OCI-LY7 (cell line): ENCODE data around the gene NTF3. TPM values are rescaled to one million over a fixed set of nuclear protein-coding genes. Genes with fewer than 3 reads are reported as not detected.
A peak's percentile ranks its signal among the peaks of the same experiment; 100 is the strongest.

Source experiments
- BruUV-seq: library from RNA; stranded (reverse); fragments of 400-500 nt; replicated peaks from 2 replicates; lab custom pipeline; 2021; lab: Mats Ljungman, UMichigan
- CTCF ChIA-PET: fragments of 300-600 bp; sonication (Branson Sonifier 250); formaldehyde crosslinking; loops from one replicate; lab custom pipeline; 2022; ENCODE audit warnings: antibody characterized with exemption; ENCODE audit not compliant: unreplicated experiment; lab: Charles Lee
- POLR2A ChIA-PET: fragments of 300-600 bp; sonication (Branson Sonifier 250); formaldehyde crosslinking; loops from one replicate; lab custom pipeline; 2022; ENCODE audit warnings: antibody characterized with exemption; lab: Charles Lee
- DNase-seq: peaks from one replicate; pipeline ENCODE4 v3.0.0-alpha.2; 2015; ENCODE audit warnings: low spot score
- H2AFZ ChIP-seq: fragments of 200-600 bp; sonication (generic), shearing (Covaris generic); 2 replicates; pipeline ENCODE4 v1.6.1; 2014; ENCODE audit warnings: mild to moderate bottlenecking, antibody characterized with exemption, low read length, moderate library complexity
- H3K27ac ChIP-seq: fragments of 200-600 bp; sonication (generic); 2 replicates; pipeline ENCODE4 v1.5.1; 2014; ENCODE audit warnings: mixed run types, low read depth, mild to moderate bottlenecking, moderate library complexity, low read length, inconsistent platforms; ENCODE audit not compliant: poor library complexity, severe bottlenecking
- H3K36me3 ChIP-seq: fragments of 200-600 bp; sonication (generic); 2 replicates; pipeline ENCODE4 v1.6.1; 2014; ENCODE audit warnings: mild to moderate bottlenecking, antibody characterized with exemption, low read length, moderate library complexity, mixed read lengths; ENCODE audit not compliant: insufficient read depth
- H3K4me1 ChIP-seq: fragments of 200-600 bp; sonication (generic); 2 replicates; pipeline ENCODE4 v1.5.1; 2014; ENCODE audit warnings: mild to moderate bottlenecking, low read length; ENCODE audit not compliant: insufficient read depth, poor library complexity, severe bottlenecking
- H3K4me2 ChIP-seq: fragments of 200-600 bp; sonication (generic); 2 replicates; pipeline ENCODE4 v1.6.1; 2014; ENCODE audit warnings: mild to moderate bottlenecking, low read length
- H3K4me3 ChIP-seq: fragments of 200-600 bp; sonication (generic); 2 replicates; pipeline ENCODE4 v1.5.1; 2014; ENCODE audit warnings: mild to moderate bottlenecking, low read depth, low read length; ENCODE audit not compliant: poor library complexity, severe bottlenecking
- H3K79me2 ChIP-seq: fragments of 200-600 bp; sonication (generic); 2 replicates; pipeline ENCODE4 v1.6.1; 2016; ENCODE audit warnings: low read depth, mild to moderate bottlenecking, low read length, moderate library complexity, mixed read lengths; ENCODE audit not compliant: insufficient read depth
- H3K9me2 ChIP-seq: fragments of 200-600 bp; sonication (generic); 2 replicates; pipeline ENCODE4 v1.6.1; 2016; ENCODE audit warnings: mild to moderate bottlenecking, low read length, mixed read lengths; ENCODE audit not compliant: insufficient read depth
- H3K9me3 ChIP-seq: fragments of 200-600 bp; sonication (generic); 2 replicates; pipeline ENCODE4 v1.6.1; 2014; ENCODE audit warnings: mild to moderate bottlenecking, mixed run types, low read length, mixed read lengths
- H4K20me1 ChIP-seq: fragments of 200-600 bp; sonication (generic); 2 replicates; pipeline ENCODE4 v1.6.1; 2014; ENCODE audit warnings: mild to moderate bottlenecking, antibody characterized with exemption, low read length, moderate library complexity, mixed read lengths; ENCODE audit not compliant: insufficient read depth
- CTCF ChIP-seq: fragments of 200-600 bp; sonication (generic); conservative IDR thresholded peaks from 2 replicates; pipeline ENCODE4 v1.5.1; 2014; ENCODE audit warnings: mild to moderate bottlenecking, antibody characterized with exemption, low read length, moderate library complexity, mixed read lengths
- EZH2phosphoT487 ChIP-seq: fragments of 200-600 bp; sonication (generic); IDR thresholded peaks from 2 replicates; pipeline ENCODE4 v1.6.1; 2018; ENCODE audit warnings: low read depth, borderline replicate concordance, mild to moderate bottlenecking, mixed run types, antibody characterized with exemption, low read length, moderate library complexity, mixed read lengths
- intact Hi-C: fragments of 100-400 bp; cut with micrococcal nuclease; formaldehyde crosslinking; loops from one replicate; pipeline ENCODE4 v1.10.0; 2022; ENCODE audit not compliant: unreplicated experiment
- total RNA-seq, 2 experiments: library from RNA; depleted of rRNA in 1 of 2; stranded (reverse); fragments of >200 nt in 1 of 2; shearing (Covaris generic) in 1 of 2; gene quantifications; 2 replicates each; pipeline ENCODE4 v1.2.3, GENCODE V29; 2014 to 2022

Gene NTF3
- total RNA-seq, 2 experiments from 2014 or later, result 9.6 to 11.5 TPM

- Histone ChIP-seq H3K9me2 (no peaks in the 10 kb centered on the region), H3K4me2 (peak overlapping the region; percentile 50), H3K4me3 (no peak overlapping the region), H2AFZ (no peak overlapping the region), H4K20me1 (peaks cover 66% of the 10 kb centered on the region), H3K9me3 (no peaks in the 10 kb centered on the region), H3K27ac (no peak overlapping the region), H3K36me3 (peaks cover 34% of the 10 kb centered on the region), H3K79me2 (peaks cover 90% of the 10 kb centered on the region), H3K4me1 (peaks cover 76% of the 10 kb centered on the region)
- ChIA-PET POLR2A (interaction anchor here (1.0 to 2.0 kb wide), 5 partner anchors 11 to 44 kb away, joined by 3 to 10 read pairs (median 5); no protein-coding TSS in a partner anchor), CTCF (interaction anchor here (1.3 kb wide), 1 partner anchor 13 kb away, joined by 5 read pairs; no protein-coding TSS in a partner anchor)
- BruUV-seq, result no TSS peak
- intact Hi-C loops, result loop anchor here (10.0 kb wide), 1 partner anchor 1673 kb away; no protein-coding TSS in a partner anchor
- TF ChIP-seq CTCF (no peak), EZH2phosphoT487 (no peak)
- no peak for DNase-seq
These were observed 9.8 kb downstream of the NTF3 start for GRCh38 chr12:5441497-5442236.

DNA sequence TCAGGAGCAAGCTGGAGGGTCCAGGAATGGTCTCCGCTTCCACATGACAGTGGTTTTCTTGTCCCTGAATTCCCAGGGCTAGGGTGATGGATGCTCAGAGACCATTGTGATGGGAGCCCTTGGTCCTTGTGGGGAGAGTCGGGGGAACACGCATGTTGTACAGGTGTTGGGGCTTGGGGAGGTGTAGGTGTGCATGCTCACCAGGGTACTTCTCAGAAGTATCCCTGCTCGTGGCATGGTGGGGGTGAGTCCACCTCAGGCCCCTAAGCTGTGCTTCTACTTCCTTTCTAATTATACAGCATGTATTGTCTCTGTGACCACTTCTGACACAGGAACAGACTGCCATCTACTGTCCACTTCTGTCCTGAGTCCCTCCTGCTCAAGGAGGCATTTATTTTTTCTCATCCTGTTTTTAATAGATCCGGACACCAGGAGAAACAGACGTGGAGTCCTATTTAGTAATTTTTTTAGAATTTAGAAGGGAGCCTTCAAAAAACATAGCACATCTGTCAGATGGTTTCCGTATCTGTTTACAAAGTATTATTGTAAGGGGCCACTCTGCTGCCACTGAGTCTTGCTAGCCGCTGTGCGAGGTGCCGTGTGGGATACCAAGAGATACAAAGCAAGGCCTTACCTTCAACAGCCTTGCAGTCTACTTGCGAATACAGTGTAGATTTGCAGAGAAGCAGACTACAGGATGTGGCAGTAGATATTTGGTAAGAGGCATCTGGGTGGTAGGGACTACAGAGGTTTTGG is 10.5 kb downstream of the NTF3 start:
- TF ChIP-seq EZH2phosphoT487 (no peak), CTCF (peak; percentile 73)
- intact Hi-C loops, result loop anchor here (10.0 kb wide), 1 partner anchor 1672 kb away; no protein-coding TSS in a partner anchor
- H3K9me2 ChIP-seq, result no peaks in the 10 kb centered on the region
- CTCF ChIA-PET, result no interaction called here
- peaks cover 72% of the 10 kb centered on the region for H4K20me1 ChIP-seq
- peaks cover 93% of the 10 kb centered on the region for H3K79me2 ChIP-seq
- no peaks in the 10 kb centered on the region for H3K9me3 ChIP-seq
- peak; percentile 42 for DNase-seq
- H2AFZ ChIP-seq, result no peak overlapping the region
- no TSS peak for BruUV-seq
- H3K36me3 ChIP-seq, result peaks cover 34% of the 10 kb centered on the region
- H3K27ac ChIP-seq, result no peak overlapping the region
- H3K4me2 ChIP-seq, result no peak overlapping the region
- H3K4me1 ChIP-seq, result peaks cover 80% of the 10 kb centered on the region
- POLR2A ChIA-PET, result no interaction called here
- no peak overlapping the region for H3K4me3 ChIP-seq
